Cardiac muscle cell (in vitro differentiated cells and primary cell): ENCODE results near the gene RAPGEF6. TPM values are rescaled to one million over a fixed set of nuclear protein-coding genes. Genes with fewer than 3 reads are reported as not detected.

Experiments used
- DNase-seq, 2 donors: peaks; one replicate each; pipeline versions ENCODE4 v3.0.0 to v3.0.0-alpha.2; 2010 to 2017; ENCODE audit warnings: low read depth in 1 of 2, low spot score in 1 of 2
- H3K27ac ChIP-seq: fragments of 200-600 bp; sonication (generic); 2 replicates; pipeline ENCODE4 v1.5.1; 2016
- H3K27me3 ChIP-seq: fragments of 200-600 bp; sonication (generic); 2 replicates; pipeline ENCODE4 v1.6.0; 2016; ENCODE audit warnings: control low read depth
- H3K36me3 ChIP-seq: fragments of 200-600 bp; sonication (generic); 2 replicates; pipeline ENCODE4 v1.5.1; 2016; ENCODE audit warnings: control low read depth
- H3K4me1 ChIP-seq: fragments of 200-600 bp; sonication (generic); 2 replicates; pipeline ENCODE4 v1.8.1; 2017; ENCODE audit warnings: low read depth, mild to moderate bottlenecking, mixed run types
- H3K4me3 ChIP-seq: fragments of 200-600 bp; sonication (generic); 2 replicates; pipeline ENCODE4 v1.5.1; 2016; ENCODE audit warnings: mild to moderate bottlenecking
- H3K9me3 ChIP-seq: fragments of 200-600 bp; sonication (generic); 2 replicates; pipeline ENCODE4 v1.5.1; 2017; ENCODE audit warnings: low read depth, mild to moderate bottlenecking, control low read depth
- polyA plus RNA-seq: library from polyadenylated mRNA; unstranded; fragments of >200 nt; fragmentation: Nextera tagmentation; extraction: Ambion mirVana; gene quantifications from 2 replicates; pipeline ENCODE4 v1.2.1, GENCODE V29; 2016
- total RNA-seq: library from RNA; depleted of rRNA; stranded (reverse); fragments of >200 nt; gene quantifications from 2 replicates; pipeline ENCODE4 v1.2.3, GENCODE V29; 2016
- TF ChIP-seq, protein P1 (sequence below): IDR thresholded peaks from 2 replicates; pipeline ENCODE4 v1.5.1; 2012; ENCODE audit warnings: low read depth, mild to moderate bottlenecking, low read length

Gene RAPGEF6
- total and polyA plus RNA-seq, 2 experiments from 2014 or later: 10.8 to 22.3 TPM

DNA sequence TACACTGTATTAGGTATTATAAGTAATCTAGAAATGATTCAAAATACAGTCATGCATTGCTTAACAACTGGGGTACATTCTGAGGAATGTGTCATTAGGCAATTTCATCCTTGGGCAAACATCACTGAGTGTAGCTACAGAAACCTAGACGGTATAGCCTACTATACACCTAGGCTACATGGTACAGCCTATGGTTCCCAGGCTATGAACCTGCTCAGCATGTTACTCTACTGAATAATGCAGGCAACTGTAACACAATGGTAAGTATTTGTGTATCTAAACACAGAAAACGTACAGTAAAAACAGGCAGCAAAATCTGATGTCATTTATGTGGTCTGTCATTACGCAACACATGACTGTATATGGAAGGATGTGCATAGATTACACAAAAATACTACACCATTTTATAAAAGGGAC is 96.8 kb downstream of the RAPGEF6 start:
- Histone ChIP-seq H3K4me3 (no peak overlapping the region), H3K9me3 (no peaks in the 10 kb centered on the region), H3K27ac (no peak overlapping the region), H3K4me1 (peaks cover 7% of the 10 kb centered on the region), H3K36me3 (no peaks in the 10 kb centered on the region), H3K27me3 (no peaks in the 10 kb centered on the region)
- TF ChIP-seq, protein P1, sequence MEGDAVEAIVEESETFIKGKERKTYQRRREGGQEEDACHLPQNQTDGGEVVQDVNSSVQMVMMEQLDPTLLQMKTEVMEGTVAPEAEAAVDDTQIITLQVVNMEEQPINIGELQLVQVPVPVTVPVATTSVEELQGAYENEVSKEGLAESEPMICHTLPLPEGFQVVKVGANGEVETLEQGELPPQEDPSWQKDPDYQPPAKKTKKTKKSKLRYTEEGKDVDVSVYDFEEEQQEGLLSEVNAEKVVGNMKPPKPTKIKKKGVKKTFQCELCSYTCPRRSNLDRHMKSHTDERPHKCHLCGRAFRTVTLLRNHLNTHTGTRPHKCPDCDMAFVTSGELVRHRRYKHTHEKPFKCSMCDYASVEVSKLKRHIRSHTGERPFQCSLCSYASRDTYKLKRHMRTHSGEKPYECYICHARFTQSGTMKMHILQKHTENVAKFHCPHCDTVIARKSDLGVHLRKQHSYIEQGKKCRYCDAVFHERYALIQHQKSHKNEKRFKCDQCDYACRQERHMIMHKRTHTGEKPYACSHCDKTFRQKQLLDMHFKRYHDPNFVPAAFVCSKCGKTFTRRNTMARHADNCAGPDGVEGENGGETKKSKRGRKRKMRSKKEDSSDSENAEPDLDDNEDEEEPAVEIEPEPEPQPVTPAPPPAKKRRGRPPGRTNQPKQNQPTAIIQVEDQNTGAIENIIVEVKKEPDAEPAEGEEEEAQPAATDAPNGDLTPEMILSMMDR: no peak
- DNase-seq: peak in 1 of 2 donors; percentile 80

DNA sequence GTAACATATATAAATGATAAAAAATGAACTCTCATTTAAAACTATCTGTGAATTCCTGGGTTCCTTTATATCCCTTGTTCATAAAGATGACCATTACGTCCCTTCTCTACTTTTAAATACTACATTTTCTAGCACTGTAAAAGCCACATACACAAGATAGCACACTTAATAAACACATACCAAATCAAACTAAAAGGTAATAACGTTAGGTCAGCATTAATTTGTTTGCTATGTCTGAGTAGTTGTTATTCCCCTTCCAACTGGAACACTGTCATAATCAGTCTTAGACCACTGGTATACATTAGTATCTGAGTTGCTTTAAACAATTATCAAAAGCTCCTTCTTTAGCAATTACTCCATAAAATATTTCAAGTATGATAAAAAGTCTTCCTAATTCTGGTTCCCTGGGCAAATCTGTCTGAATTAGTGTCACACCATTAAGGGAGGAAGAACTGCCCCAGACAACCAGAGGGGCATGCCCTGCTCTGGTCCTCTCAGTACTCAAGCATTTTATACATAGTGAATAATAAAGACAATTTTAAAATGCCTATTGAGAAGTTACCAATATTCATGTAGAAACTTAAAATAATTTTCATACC is 98.1 kb downstream of the RAPGEF6 start:
- Histone ChIP-seq H3K27me3 (no peaks in the 10 kb centered on the region), H3K36me3 (no peaks in the 10 kb centered on the region), H3K9me3 (no peaks in the 10 kb centered on the region), H3K4me1 (peaks cover 14% of the 10 kb centered on the region), H3K27ac (no peak overlapping the region), H3K4me3 (no peak overlapping the region)
- no peak for DNase-seq
- TF ChIP-seq, protein P1: no peak

DNA sequence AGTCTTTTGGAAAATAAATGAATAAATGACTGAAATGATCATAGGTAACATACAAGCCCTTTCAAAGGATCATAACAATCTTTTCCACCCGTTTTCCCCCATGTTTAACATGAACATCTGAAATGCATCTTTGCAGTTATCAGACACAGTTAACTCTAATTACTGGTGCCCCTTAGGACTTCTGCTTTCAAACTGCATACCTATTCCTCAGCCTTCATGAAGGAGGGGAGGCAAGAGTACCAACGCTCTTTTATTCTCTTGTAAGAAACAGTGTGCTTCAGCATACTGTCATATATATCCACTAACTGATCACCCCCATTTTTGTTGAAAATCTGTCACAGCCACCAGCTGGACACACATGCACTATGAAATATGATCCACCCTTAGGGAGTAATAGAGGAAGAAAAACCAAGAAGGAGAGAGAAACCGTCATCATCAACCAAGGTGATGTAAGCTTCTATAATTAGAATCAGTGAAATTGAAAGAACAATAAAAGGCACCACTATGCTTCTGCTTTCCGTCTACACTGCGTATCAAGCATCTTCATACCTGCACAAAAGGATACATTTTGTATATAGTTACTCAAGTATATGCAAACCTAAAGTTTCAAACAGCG is 98.7 kb downstream of the RAPGEF6 start:
- H3K36me3 ChIP-seq: no peaks in the 10 kb centered on the region
- DNase-seq: peak in 1 of 2 donors; percentile 38
- TF ChIP-seq, protein P1: no peak
- no peaks in the 10 kb centered on the region for H3K27me3 ChIP-seq
- peaks cover 20% of the 10 kb centered on the region for H3K4me1 ChIP-seq
- no peaks in the 10 kb centered on the region for H3K9me3 ChIP-seq
- H3K4me3 ChIP-seq: no peak overlapping the region
- no peak overlapping the region for H3K27ac ChIP-seq

DNA sequence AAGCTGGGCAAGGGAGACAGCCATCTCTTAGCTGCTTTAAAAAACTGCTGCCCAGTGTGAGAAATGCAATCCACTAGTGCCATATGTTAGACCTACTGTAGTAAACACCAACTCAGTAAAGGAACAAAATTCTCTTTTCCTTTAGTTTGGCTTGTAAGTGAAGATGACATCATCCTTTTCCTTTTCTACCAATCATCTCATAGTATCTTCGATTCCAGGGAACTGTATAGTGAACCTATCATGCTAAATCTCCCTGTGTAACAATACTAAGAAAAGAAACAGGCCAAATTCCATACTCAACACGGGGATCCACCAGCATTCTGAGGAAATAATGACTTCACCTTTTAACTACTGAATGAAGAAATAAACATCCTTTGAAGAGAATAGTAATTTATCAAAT is 100.1 kb downstream of the RAPGEF6 start:
- Histone ChIP-seq H3K36me3 (no peaks in the 10 kb centered on the region), H3K27me3 (no peaks in the 10 kb centered on the region), H3K4me3 (no peak overlapping the region), H3K9me3 (no peaks in the 10 kb centered on the region), H3K27ac (no peak overlapping the region), H3K4me1 (peaks cover 29% of the 10 kb centered on the region)
- DNase-seq: no peak
- TF ChIP-seq, protein P1: no peak

DNA sequence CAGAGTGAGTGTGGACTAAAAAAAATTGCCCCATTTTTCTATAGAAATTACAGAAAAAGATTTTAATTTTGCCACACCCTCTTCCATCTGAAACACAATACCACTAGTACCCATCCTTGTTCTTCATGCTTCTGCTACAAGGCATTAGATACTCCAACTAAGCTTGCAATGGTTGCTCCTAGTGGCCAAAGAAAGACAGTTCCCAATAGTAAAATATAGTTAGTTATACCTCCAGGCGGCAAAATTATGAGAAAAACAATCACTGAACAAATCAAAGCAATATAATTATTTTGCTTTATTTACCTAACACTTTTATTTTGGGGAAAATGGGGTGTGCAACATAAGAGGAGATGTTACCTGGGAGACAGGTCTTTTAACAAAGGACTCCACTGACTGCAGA is 101.2 kb downstream of the RAPGEF6 start:
- Histone ChIP-seq H3K27me3 (no peaks in the 10 kb centered on the region), H3K4me1 (peaks cover 31% of the 10 kb centered on the region), H3K36me3 (no peaks in the 10 kb centered on the region), H3K9me3 (no peaks in the 10 kb centered on the region), H3K27ac (no peak overlapping the region), H3K4me3 (no peak overlapping the region)
- TF ChIP-seq, protein P1: peak; percentile 9
- DNase-seq: no peak
